NCI-H2227 treated with DMSO at 0.1 percent for 48 hours (cell line): ENCODE results near the gene MRPL3.

Experiments used
- DNase-seq: peaks from one replicate; lab custom pipeline; 2025; lab: John Stamatoyannopoulos, UW

MRPL3 gene

GRCh38 chr3:131502530-131503319, at the start of gene MRPL3:
Gene MRPL3 (minus strand): TSS chr3:131502971. CDS start chr3:131502821, 150 bp downstream.
- DNase-seq: peak; percentile 83

- DNase-seq: no peak
These were observed 49.0 kb upstream of the MRPL3 start for GRCh38 chr3:131551761-131552160.

GRCh38 chr3:131550562-131551465, 48.0 kb upstream of the MRPL3 start:
- DNase-seq: no peak

- DNase-seq: no peak
These were observed 46.6 kb upstream of the MRPL3 start for GRCh38 chr3:131549340-131549739.

- no peak for DNase-seq
These were observed 44.8 kb upstream of the MRPL3 start for GRCh38 chr3:131547585-131547984.

GRCh38 chr3:131546441-131546840, 43.7 kb upstream of the MRPL3 start:
- no peak for DNase-seq

GRCh38 chr3:131544557-131544956, 41.8 kb upstream of the MRPL3 start:
- no peak for DNase-seq

- no peak for DNase-seq
These were observed 40.9 kb upstream of the MRPL3 start for GRCh38 chr3:131543714-131544113.

GRCh38 chr3:131541288-131541687, 38.5 kb upstream of the MRPL3 start:
- DNase-seq: no peak

- DNase-seq: no peak
These were observed 38.0 kb upstream of the MRPL3 start for GRCh38 chr3:131540821-131541220.

- DNase-seq: no peak
These were observed 37.4 kb upstream of the MRPL3 start for GRCh38 chr3:131540143-131540542.

- no peak for DNase-seq
These were observed 36.2 kb upstream of the MRPL3 start for GRCh38 chr3:131538968-131539367.

GRCh38 chr3:131537531-131537930, 34.8 kb upstream of the MRPL3 start:
- DNase-seq: no peak

GRCh38 chr3:131535596-131535995, 32.8 kb upstream of the MRPL3 start:
- DNase-seq: no peak

- no peak for DNase-seq
These were observed 32.4 kb upstream of the MRPL3 start for GRCh38 chr3:131535131-131535530.

GRCh38 chr3:131532645-131533044, 29.9 kb upstream of the MRPL3 start:
- no peak for DNase-seq

GRCh38 chr3:131530843-131531242, 28.1 kb upstream of the MRPL3 start:
- DNase-seq: no peak

- no peak for DNase-seq
These were observed 27.6 kb upstream of the MRPL3 start for GRCh38 chr3:131530388-131530787.

- DNase-seq: no peak
These were observed 24.1 kb upstream of the MRPL3 start for GRCh38 chr3:131526801-131527347.

GRCh38 chr3:131518680-131519079, 15.9 kb upstream of the MRPL3 start:
- no peak for DNase-seq

GRCh38 chr3:131505421-131505820, 2.6 kb upstream of the MRPL3 start:
- DNase-seq: no peak

- DNase-seq: no peak
These were observed 507 bp upstream of the MRPL3 start for GRCh38 chr3:131503320-131503635.

- DNase-seq: no peak
These were observed 822 bp downstream of the MRPL3 start for GRCh38 chr3:131501949-131502348.
